Erythroblast (primary cell): Measurements from ENCODE around the gene TMEM267.

ENCODE experiments used
- GATA1 ChIP-seq: IDR thresholded peaks from 2 replicates; pipeline ENCODE4 v1.6.1; 2011; ENCODE audit warnings: low read depth, mild to moderate bottlenecking, control low read depth, low read length, moderate library complexity
- POLR2A ChIP-seq: IDR thresholded peaks from 2 replicates; pipeline ENCODE4 v1.6.1; 2011; ENCODE audit warnings: mild to moderate bottlenecking, low read length

DNA sequence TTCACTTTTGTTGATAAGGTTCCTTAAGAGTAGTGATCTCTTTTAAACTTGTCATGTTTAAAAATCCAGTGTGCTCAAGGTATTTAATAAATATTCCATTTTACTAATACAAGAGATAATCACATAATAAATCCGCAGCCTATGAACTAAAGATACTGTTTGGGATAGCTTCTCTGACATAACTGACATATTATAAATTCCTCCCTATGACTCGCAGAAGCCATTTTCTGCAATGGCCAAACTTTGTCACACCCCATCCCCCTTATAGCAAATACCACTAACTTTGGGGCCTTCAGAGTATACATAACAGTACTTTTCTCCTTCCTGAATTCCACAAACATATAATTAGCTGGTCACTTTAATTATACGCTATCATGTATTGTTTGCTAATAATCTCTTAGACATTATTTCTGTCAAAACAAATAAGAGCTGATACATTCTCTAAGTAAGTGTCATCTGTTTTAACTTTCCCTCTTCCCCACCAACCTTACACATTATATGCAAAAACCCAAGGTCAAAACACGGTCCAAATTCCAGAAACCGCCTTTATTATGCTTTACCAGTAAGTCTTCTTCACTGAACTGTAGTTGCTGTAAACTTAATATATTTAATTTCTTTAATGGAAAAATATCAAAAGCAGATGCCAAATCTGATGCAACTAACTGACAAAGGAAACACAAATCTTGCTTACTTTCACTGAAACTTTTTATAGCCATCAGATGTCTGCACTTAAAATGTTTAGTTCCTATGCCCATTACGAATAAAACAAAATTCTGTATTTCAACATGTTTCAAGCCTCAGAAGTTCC lies 971 bp downstream of the TMEM267 start:
- TF ChIP-seq POLR2A, result no peak
- TF ChIP-seq GATA1, result no peak
